DND-41 (cell line): ENCODE data around the gene TMEM14B.

Source experiments
- CTCF ChIP-seq: IDR thresholded peaks from 2 replicates; pipeline ENCODE4 v1.5.1; 2012; ENCODE audit warnings: borderline replicate concordance, low read length, moderate library complexity, mild to moderate bottlenecking; ENCODE audit not compliant: poor library complexity, severe bottlenecking; ENCODE audit errors: extremely low read depth
- EZH2 ChIP-seq: IDR thresholded peaks from 3 replicates; pipeline ENCODE4 v1.6.1; 2012; ENCODE audit warnings: borderline replicate concordance, low read depth, mild to moderate bottlenecking, moderate library complexity, low read length, inconsistent platforms; ENCODE audit not compliant: severe bottlenecking

GRCh38 chr6:10771371-10771894, 23.8 kb downstream of the TMEM14B start:
- TF ChIP-seq EZH2 = no peak
- TF ChIP-seq CTCF = no peak
